Mesenchymal stem cell (in vitro differentiated cells and primary cell): ENCODE data around the gene INVS.

Experiments
- DNase-seq: peaks from one replicate; pipeline ENCODE4 v3.0.0-alpha.2; 2013
- H2AFZ ChIP-seq: one replicate; pipeline ENCODE4 v1.6.1; 2013; ENCODE audit warnings: low read depth, mild to moderate bottlenecking, control low read depth, inconsistent platforms, low read length, moderate library complexity
- H2AK5ac ChIP-seq: 2 replicates; pipeline ENCODE4 v1.6.1; 2013; ENCODE audit warnings: low read length, moderate library complexity, mild to moderate bottlenecking, inconsistent platforms; ENCODE audit not compliant: severe bottlenecking
- H2BK120ac ChIP-seq: one replicate; pipeline ENCODE4 v1.6.1; 2013; ENCODE audit warnings: low read depth, mild to moderate bottlenecking, inconsistent platforms, low read length, moderate library complexity
- H2BK12ac ChIP-seq, 2 experiments: one replicate each; pipeline ENCODE4 v1.6.1; 2013; ENCODE audit warnings: inconsistent platforms in 2 of 2, low read length in 2 of 2, mild to moderate bottlenecking in 2 of 2, moderate library complexity in 2 of 2, control low read depth in 1 of 2
- H2BK15ac ChIP-seq: one replicate; pipeline ENCODE4 v1.6.1; 2013; ENCODE audit warnings: mild to moderate bottlenecking, low read depth, inconsistent platforms; ENCODE audit not compliant: poor library complexity, severe bottlenecking
- H2BK5ac ChIP-seq: 2 replicates; pipeline ENCODE4 v1.6.1; 2013; ENCODE audit warnings: low read depth, mild to moderate bottlenecking, low read length, control low read depth, inconsistent platforms; ENCODE audit not compliant: poor library complexity, severe bottlenecking
- H3K14ac ChIP-seq, 2 experiments: one replicate each; pipeline ENCODE4 v1.6.1; 2013; ENCODE audit warnings: inconsistent platforms in 2 of 2, low read length in 2 of 2, control low read depth in 1 of 2, mild to moderate bottlenecking in 1 of 2, moderate library complexity in 1 of 2
- H3K18ac ChIP-seq, 2 experiments: one replicate each; pipeline ENCODE4 v1.6.1; 2013; ENCODE audit warnings: inconsistent platforms in 2 of 2, low read length in 2 of 2, control low read depth in 1 of 2, low read depth in 1 of 2, mild to moderate bottlenecking in 1 of 2
- H3K23ac ChIP-seq, 2 experiments: one replicate each; pipeline ENCODE4 v1.6.1; 2013; ENCODE audit warnings: inconsistent platforms in 2 of 2, low read length in 2 of 2, mild to moderate bottlenecking in 2 of 2, moderate library complexity in 2 of 2, control low read depth in 1 of 2
- H3K27ac ChIP-seq: 2 replicates; pipeline ENCODE4 v1.5.1; 2013; ENCODE audit warnings: mild to moderate bottlenecking, moderate library complexity, low read length, control low read depth, inconsistent platforms; ENCODE audit not compliant: poor library complexity, severe bottlenecking
- H3K27me3 ChIP-seq, 2 experiments: 2 replicates each; pipeline versions ENCODE4 v1.6.1 to v1.7.0; 2013; ENCODE audit warnings: low read length in 2 of 2, mild to moderate bottlenecking in 2 of 2, moderate library complexity in 2 of 2, control low read depth in 1 of 2, inconsistent platforms in 1 of 2; ENCODE audit not compliant: control insufficient read depth in 1 of 2, insufficient read depth in 1 of 2
- H3K36me3 ChIP-seq, 2 experiments: 2 replicates each; pipeline versions ENCODE4 v1.6.1 to v1.7.0; 2013; ENCODE audit warnings: low read length in 2 of 2, control low read depth in 1 of 2, inconsistent platforms in 1 of 2, low read depth in 1 of 2, mild to moderate bottlenecking in 1 of 2; ENCODE audit not compliant: insufficient read depth in 2 of 2, control insufficient read depth in 1 of 2
- H3K4ac ChIP-seq, 2 experiments: one replicate each; pipeline ENCODE4 v1.6.1; 2013; ENCODE audit warnings: inconsistent platforms in 2 of 2, low read length in 2 of 2, mild to moderate bottlenecking in 2 of 2, moderate library complexity in 2 of 2, control low read depth in 1 of 2, low read depth in 1 of 2
- H3K4me1 ChIP-seq: 2 replicates; pipeline ENCODE4 v1.6.1; 2013; ENCODE audit warnings: low read depth, low read length, control low read depth; ENCODE audit not compliant: control insufficient read depth, insufficient read depth
- H3K4me2 ChIP-seq: 2 replicates; pipeline ENCODE4 v1.6.1; 2013; ENCODE audit warnings: low read length, mild to moderate bottlenecking, inconsistent platforms; ENCODE audit not compliant: poor library complexity, severe bottlenecking
- H3K4me3 ChIP-seq, 2 experiments: 2 replicates each; pipeline versions ENCODE4 v1.5.1 to v1.7.0; 2013; ENCODE audit warnings: low read length in 2 of 2, mild to moderate bottlenecking in 2 of 2, control low read depth in 1 of 2, low read depth in 1 of 2; ENCODE audit not compliant: insufficient read depth in 1 of 2
- H3K79me1 ChIP-seq: replicated peaks from 2 replicates; pipeline ENCODE4 v1.6.1; 2013; ENCODE audit warnings: mild to moderate bottlenecking, control low read depth, low read length, inconsistent platforms; ENCODE audit not compliant: poor library complexity, severe bottlenecking
- H3K9ac ChIP-seq: 2 replicates; pipeline ENCODE4 v1.7.0; 2013; ENCODE audit warnings: mild to moderate bottlenecking, low read length, moderate library complexity
- H3K9me3 ChIP-seq: 2 replicates; pipeline ENCODE4 v1.7.0; 2013; ENCODE audit warnings: mild to moderate bottlenecking, low read length; ENCODE audit not compliant: control insufficient read depth
- H4K8ac ChIP-seq: one replicate; pipeline ENCODE4 v1.6.1; 2013; ENCODE audit warnings: inconsistent platforms, mild to moderate bottlenecking, low read length, moderate library complexity
- H4K91ac ChIP-seq: one replicate; pipeline ENCODE4 v1.6.1; 2013; ENCODE audit warnings: mild to moderate bottlenecking, low read length, inconsistent platforms
- WGBS: methylation state at CpG from one replicate; pipeline ENCODE4 v1.1.7; 2013; ENCODE audit warnings: mixed read lengths; 5-methylcytosine and 5-hydroxymethylcytosine counted together

The INVS gene

DNA sequence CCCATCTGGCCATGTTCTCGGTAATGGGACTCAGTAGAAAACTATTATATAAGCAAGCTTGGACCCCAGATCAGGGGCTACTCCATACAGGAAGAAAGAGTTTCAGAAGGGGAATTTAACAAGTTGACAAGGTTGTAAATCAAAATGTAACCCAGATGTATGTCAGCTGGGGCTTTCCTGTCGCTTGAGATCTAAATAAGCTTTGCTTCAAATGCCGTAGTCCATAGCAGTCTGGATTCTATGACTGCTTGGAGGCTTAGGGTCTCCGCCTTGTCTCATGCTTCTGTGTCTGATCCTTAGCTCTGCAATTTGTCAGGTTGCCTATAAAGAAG, 183.3 kb downstream of the INVS start:
- Histone ChIP-seq H3K4me3 (no peak overlapping the region), H2BK120ac (no peak overlapping the region), H3K4me1 (no peaks in the 10 kb centered on the region), H2AK5ac (no peak overlapping the region), H3K9ac (no peak overlapping the region), H3K23ac (peak overlapping the region in 1 of 2 experiments; percentile 9), H3K14ac (no peak overlapping the region), H3K4me2 (no peak overlapping the region), H3K18ac (no peak overlapping the region), H3K27ac (no peak overlapping the region), H4K8ac (no peak overlapping the region), H2BK12ac (no peak overlapping the region), H3K9me3 (peaks cover 32% of the 10 kb centered on the region), H3K79me1 (peaks cover 5% of the 10 kb centered on the region), H2BK5ac (no peak overlapping the region), H4K91ac (no peak overlapping the region), H3K36me3 (peaks cover 8 to 39% of the 10 kb centered on the region in 2 experiments), H2AFZ (no peak overlapping the region), H3K27me3 (no peaks in the 10 kb centered on the region), H3K4ac (no peak overlapping the region), H2BK15ac (no peak overlapping the region)
- DNase-seq, result no peak
- WGBS, result 95% methylated on average over 4 of the region's 4 CpGs

DNA sequence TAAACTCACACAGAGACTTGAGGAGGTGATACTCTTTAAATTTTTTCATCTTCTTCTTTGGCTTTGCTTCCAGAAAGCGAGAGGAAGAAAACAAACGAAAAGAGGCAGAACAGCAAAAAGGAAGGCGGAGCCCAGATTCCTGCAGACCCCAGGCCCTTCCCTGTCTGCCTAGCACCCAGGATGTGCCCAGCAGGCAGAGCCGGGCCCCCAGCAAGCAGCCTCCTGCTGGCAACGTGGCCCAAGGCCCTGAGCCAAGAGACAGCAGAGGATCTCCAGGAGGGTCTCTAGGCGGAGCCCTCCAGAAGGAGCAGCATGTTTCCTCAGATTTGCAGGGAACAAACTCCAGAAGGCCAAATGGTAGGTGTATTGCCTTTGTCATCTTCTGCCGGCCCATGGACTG, 185.2 kb downstream of the INVS start:
- H4K91ac ChIP-seq, result no peak overlapping the region
- H3K9me3 ChIP-seq, result peaks cover 42% of the 10 kb centered on the region
- H2BK15ac ChIP-seq, result no peak overlapping the region
- H2BK12ac ChIP-seq, result no peak overlapping the region
- H4K8ac ChIP-seq, result no peak overlapping the region
- H2BK120ac ChIP-seq, result no peak overlapping the region
- H3K4me1 ChIP-seq, result no peaks in the 10 kb centered on the region
- H3K14ac ChIP-seq, result no peak overlapping the region
- 88% methylated on average over 6 of the region's 7 CpGs for WGBS
- H3K9ac ChIP-seq, result no peak overlapping the region
- DNase-seq, result no peak
- H3K4me3 ChIP-seq, result no peak overlapping the region
- H3K27me3 ChIP-seq, result no peaks in the 10 kb centered on the region
- H3K27ac ChIP-seq, result no peak overlapping the region
- H3K4ac ChIP-seq, result no peak overlapping the region
- no peak overlapping the region for H3K4me2 ChIP-seq
- H3K23ac ChIP-seq, result no peak overlapping the region
- H3K18ac ChIP-seq, result no peak overlapping the region
- H2AK5ac ChIP-seq, result no peak overlapping the region
- H2BK5ac ChIP-seq, result no peak overlapping the region
- peaks cover 10% of the 10 kb centered on the region for H3K79me1 ChIP-seq
- H2AFZ ChIP-seq, result no peak overlapping the region
- peaks cover 10 to 58% of the 10 kb centered on the region in 2 experiments for H3K36me3 ChIP-seq

DNA sequence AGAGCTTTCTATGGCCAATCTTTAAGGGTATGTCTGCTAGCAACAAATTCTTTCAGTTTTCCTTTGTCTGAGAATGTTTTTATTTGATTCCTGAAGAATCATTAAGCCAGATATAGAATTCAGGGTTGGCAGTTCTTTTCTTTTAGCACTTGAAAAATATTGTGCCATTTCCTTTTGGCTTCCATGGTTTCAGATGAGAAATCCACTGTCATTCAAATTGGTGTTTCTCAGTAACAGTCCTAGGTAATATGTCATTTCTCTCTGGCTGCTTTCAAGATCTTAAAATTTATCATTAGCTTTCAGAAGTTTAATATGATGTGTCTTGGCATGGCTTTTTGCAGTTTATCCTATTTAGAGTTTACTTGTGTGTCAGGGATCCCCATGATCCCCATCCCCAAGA, 186.0 kb downstream of the INVS start:
- no peak overlapping the region for H3K4me2 ChIP-seq
- no peak overlapping the region for H2AK5ac ChIP-seq
- DNase-seq, result no peak
- no peak overlapping the region for H3K4ac ChIP-seq
- no peak overlapping the region for H2BK12ac ChIP-seq
- H2BK15ac ChIP-seq, result no peak overlapping the region
- H3K4me3 ChIP-seq, result no peak overlapping the region
- H2BK120ac ChIP-seq, result no peak overlapping the region
- no peak overlapping the region for H4K8ac ChIP-seq
- H3K14ac ChIP-seq, result no peak overlapping the region
- no peak overlapping the region for H2AFZ ChIP-seq
- H3K4me1 ChIP-seq, result no peaks in the 10 kb centered on the region
- H3K79me1 ChIP-seq, result peaks cover 10% of the 10 kb centered on the region
- H3K36me3 ChIP-seq, result peaks cover 10 to 66% of the 10 kb centered on the region in 2 experiments
- H3K9ac ChIP-seq, result no peak overlapping the region
- H3K27me3 ChIP-seq, result no peaks in the 10 kb centered on the region
- no peak overlapping the region for H2BK5ac ChIP-seq
- H3K27ac ChIP-seq, result no peak overlapping the region
- peaks cover 42% of the 10 kb centered on the region for H3K9me3 ChIP-seq
- no peak overlapping the region for H3K18ac ChIP-seq
- no peak overlapping the region for H3K23ac ChIP-seq
- H4K91ac ChIP-seq, result no peak overlapping the region

DNA sequence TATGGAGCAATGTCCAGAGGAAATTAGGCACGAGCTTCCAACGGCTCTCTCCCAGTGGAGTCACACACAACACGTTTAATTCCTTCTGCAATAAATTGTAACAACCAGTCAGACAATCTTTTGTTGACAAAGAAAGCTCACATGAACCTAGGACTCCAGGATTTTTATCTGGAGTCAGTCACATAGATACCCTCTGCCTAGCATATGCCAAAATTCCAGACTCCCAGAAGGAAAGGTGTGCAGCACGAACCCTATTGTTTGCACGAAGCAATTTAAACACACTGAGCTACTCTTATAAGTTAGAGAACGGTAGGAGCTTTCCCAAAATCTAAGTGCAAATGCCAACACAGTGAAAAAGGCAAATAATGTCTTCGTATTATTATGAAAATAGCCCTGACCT, 186.6 kb downstream of the INVS start:
- WGBS, result 99% methylated on average over 7 of the region's 7 CpGs
- no peak for DNase-seq

More for the DNA sequence above, 186.6 kb downstream of the INVS start:
- Histone ChIP-seq H3K9me3 (peaks cover 42% of the 10 kb centered on the region), H3K36me3 (peaks cover 13 to 67% of the 10 kb centered on the region in 2 experiments), H3K4ac (no peak overlapping the region), H2BK5ac (no peak overlapping the region), H4K91ac (no peak overlapping the region), H3K4me2 (no peak overlapping the region), H4K8ac (no peak overlapping the region), H3K27ac (no peak overlapping the region), H3K23ac (no peak overlapping the region), H3K4me3 (no peak overlapping the region), H3K14ac (no peak overlapping the region), H2AFZ (no peak overlapping the region), H2BK15ac (no peak overlapping the region), H3K9ac (no peak overlapping the region), H2BK12ac (no peak overlapping the region), H2AK5ac (no peak overlapping the region), H3K4me1 (no peaks in the 10 kb centered on the region), H3K27me3 (no peaks in the 10 kb centered on the region), H2BK120ac (no peak overlapping the region), H3K79me1 (peaks cover 10% of the 10 kb centered on the region), H3K18ac (no peak overlapping the region)
